GM10847 (cell line): Measurements from ENCODE around the gene DEF6.

Experiments used
- POLR2A ChIP-seq: IDR thresholded peaks from 2 replicates; pipeline ENCODE4 v1.6.1; 2011; ENCODE audit not compliant: insufficient read length; ENCODE audit errors: extremely low read depth

DEF6 gene

DNA sequence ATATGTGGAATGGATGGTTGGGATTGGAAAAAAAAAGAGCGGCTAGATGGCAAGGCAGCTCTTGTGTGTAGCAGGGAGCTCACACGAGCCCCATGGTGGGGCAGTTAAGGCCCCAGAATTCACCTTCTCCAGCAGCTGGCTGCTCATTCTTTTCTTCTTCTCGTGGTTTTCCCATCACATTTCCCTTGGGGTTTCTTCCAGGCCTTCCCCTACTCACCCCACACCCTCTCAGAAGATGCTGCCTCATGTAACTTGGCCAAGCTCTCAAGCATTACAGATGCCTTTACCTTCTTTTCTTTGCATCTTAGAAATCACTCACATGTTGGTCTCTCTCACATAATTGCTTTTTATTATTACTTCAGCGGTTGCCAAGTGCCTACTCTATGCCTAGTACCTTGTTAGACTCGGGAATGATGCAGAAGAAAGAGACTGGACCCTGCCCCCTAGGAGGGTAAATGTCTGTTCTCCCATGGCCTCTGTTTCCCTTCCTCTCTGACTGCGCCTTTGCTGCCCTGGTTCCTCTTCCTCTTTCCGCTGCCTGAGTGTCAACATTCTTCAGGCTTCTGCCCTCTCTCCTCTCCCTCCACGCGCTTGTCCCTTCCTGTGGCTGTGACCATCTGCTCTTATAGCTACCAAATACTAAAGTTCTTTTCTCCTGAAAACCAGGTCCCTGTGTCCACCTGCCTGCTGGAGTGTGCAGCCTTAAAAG lies 73.3 kb downstream of the DEF6 start:
- TF ChIP-seq POLR2A, result no peak
